Subcutaneous adipose tissue (tissue), 4 donors: ENCODE results near the gene CTSE. TPM values are rescaled to one million over a fixed set of nuclear protein-coding genes. Genes with fewer than 3 reads are reported as not detected.

Experiments
- total RNA-seq, 4 donors: library from RNA; depleted of rRNA; stranded (reverse); fragments of >200 nt; gene quantifications; one replicate each; pipeline ENCODE4 v1.1.0, GENCODE V29; 2016
- TF ChIP-seq, protein P1 (sequence below): fragments of 450-650 bp; IDR thresholded peaks from one replicate; pipeline ENCODE4 v1.5.1; 2016; ENCODE audit warnings: low read depth, mild to moderate bottlenecking, control low read depth, antibody characterized with exemption, moderate library complexity

Gene CTSE
- total RNA-seq, 4 donors from 2014 or later, result not detected

DNA sequence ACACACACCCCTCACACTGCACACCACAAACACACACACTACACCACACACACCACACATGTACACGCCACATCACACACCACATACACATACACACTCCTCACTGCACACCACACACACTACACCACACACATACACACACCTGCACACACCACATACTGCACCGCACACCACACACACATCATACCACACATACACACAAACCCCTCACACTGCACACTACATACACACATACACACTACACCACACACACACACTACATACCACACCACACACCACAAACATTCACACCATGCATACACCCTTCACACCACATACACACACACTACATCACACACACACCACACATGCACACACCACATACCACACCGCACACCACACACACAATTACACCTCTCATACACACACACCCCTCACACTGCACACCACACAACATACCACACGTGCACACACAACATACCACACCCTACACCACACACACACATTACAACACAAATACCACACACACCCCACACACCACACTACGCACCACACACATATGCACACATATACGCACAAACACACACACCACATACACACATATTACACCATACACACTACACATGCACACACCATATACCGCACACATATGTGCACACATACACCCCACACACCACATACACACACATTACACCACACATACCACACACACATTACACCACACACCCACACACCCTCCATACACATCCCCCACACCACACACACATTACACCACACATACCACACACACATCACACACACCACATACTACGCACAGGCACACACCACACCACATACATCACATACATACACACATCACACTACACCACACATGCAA lies 50.1 kb downstream of the CTSE start:
- TF ChIP-seq, protein P1, sequence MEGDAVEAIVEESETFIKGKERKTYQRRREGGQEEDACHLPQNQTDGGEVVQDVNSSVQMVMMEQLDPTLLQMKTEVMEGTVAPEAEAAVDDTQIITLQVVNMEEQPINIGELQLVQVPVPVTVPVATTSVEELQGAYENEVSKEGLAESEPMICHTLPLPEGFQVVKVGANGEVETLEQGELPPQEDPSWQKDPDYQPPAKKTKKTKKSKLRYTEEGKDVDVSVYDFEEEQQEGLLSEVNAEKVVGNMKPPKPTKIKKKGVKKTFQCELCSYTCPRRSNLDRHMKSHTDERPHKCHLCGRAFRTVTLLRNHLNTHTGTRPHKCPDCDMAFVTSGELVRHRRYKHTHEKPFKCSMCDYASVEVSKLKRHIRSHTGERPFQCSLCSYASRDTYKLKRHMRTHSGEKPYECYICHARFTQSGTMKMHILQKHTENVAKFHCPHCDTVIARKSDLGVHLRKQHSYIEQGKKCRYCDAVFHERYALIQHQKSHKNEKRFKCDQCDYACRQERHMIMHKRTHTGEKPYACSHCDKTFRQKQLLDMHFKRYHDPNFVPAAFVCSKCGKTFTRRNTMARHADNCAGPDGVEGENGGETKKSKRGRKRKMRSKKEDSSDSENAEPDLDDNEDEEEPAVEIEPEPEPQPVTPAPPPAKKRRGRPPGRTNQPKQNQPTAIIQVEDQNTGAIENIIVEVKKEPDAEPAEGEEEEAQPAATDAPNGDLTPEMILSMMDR, result no peak

DNA sequence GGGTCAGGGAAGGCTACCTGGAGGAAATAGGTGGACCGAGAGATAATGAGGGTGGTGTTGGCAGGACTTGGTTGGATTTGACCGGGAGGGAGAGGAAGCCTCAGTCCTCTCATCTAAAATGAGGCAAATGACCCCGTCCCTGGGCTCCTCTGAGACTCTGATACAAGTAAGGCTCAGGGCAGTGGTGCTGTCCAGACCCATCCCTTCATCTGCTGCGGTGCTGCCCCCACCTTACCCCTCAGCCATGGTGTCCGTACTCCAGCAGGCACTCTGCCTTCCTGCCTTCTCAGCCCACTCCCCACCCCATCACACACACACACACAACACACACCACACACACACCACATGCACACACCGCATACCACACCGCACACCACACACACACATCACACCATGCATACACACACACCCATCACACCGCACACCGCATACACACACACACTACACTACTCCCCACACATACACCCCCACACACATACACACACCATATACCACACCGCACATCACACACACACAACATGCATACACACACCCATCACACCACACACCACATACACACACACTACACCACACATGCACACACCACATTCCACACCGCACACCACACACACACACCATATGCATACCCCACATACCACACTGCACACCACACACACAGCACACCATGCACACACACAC lies 51.1 kb downstream of the CTSE start:
- TF ChIP-seq, protein P1, result no peak

DNA sequence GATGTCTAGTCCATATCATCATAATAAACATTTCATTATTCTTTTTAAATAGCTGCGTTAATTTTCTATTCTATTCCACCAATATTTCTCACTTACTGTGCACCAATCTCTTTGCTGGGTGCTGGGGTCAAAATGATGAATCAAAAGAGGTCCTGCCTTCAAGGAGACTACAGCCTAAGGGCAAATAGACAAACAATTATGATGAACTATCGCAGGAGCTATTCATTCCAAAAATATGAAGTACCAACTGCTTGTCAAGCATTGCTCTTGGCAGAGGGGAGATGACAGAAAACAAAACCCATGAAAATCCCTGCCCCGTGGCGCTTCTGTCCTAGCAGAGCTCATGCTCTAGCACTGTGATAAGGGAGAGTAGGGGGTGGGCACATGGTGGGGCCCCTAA lies 51.6 kb downstream of the CTSE start:
- TF ChIP-seq, protein P1, result no peak

DNA sequence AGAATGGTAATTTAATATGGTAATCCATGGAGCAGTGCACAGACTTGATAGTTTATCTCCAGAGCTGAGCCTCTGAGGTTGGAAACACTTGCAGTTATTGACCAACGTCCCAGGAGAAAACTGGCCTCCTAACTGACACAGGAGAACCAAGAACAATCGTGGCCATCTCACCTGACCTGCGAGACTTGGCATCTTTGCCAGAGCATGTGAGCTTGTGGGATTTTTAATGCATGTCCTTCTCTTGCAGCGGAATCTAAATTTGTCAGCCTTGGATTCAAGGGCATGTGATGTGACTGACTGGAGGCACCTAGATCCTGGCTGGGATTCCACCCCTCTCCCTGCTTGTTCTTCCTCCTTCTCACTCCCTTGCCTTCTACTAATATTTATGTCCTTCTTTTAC lies 52.6 kb downstream of the CTSE start:
- TF ChIP-seq, protein P1, result no peak

DNA sequence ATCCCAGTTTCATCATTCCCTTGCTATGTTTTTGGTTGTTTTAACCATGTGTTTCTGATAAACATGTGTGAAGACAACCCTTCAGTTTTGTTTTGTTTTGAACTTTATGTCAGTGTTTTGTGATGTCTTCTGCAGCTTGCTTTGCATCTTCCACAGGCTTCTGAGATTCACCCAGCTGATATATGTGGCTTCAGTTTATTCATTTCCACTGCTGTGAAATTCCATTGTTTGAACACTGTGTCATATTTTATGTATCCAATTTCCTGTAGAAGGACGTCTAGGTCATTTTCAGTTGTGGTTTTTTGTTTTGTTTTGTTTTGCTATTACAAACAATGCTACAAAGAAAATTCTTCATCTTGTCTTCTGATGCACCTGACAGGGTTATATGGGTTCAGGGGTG lies 53.2 kb downstream of the CTSE start:
- TF ChIP-seq, protein P1, result no peak

DNA sequence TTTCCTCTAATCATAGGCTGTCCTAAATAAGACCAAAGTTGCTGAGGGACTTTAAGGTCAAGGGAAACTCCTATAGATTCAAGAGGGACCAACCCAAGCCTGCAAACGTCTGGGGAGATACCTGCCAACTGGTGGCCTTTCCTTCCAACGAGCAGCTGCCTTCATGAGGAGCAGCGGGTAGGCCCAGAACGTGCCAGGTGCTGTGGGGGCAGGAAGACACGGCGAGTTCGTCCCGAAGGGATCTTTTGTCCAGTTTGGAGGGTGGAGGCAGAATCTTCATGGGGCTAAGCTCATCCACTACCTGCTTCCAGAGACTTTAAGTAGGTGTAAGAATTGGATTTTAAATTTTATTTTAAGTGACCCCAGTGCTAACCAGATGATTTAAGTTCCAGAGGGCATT lies 54.5 kb downstream of the CTSE start:
- TF ChIP-seq, protein P1, result no peak

DNA sequence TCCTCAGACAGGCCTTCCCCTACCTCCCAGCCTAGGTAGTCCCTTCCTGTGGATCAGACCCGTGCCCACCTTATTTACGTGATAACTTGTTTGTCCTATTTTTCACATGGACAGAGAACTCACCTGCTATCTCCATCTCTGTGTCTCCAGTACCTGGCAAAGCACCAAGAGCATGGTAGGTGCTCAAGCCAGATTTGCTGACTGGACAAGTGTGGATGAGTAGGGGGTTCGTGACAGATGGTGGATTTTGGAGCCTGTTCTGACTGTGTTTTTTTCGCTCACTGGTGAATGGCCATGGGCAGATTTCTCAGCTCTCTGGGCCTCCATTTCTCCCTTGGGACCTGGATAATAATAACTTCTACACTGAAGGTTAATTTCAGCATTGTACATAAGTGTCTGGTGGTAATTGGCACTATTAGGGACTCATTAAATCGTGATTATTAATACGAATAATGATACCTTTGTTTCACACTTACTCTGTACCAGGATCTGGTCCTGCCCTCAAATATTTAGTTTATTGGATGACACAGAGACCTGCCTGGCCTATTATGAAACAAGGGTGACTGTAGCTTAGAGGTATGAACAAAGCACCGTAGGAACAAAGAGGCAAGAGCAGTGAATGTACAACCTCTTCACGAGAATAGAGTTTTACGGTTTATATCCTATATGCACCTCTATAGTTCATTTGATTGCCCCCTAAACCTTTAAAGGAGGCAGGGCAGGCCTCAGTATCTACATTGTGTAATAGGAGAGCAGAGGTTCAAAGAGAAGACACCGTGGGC lies 56.0 kb downstream of the CTSE start:
- TF ChIP-seq, protein P1, result no peak
